ENCODE measurements around the gene GRAP. TPM values are rescaled to one million over a fixed set of nuclear protein-coding genes. Genes with fewer than 3 reads are reported as not detected.

GRAP gene
- total RNA-seq, 2 donors from 2014 or later, result 0.15 TPM; not detected in 1

- TF ChIP-seq, protein P1, sequence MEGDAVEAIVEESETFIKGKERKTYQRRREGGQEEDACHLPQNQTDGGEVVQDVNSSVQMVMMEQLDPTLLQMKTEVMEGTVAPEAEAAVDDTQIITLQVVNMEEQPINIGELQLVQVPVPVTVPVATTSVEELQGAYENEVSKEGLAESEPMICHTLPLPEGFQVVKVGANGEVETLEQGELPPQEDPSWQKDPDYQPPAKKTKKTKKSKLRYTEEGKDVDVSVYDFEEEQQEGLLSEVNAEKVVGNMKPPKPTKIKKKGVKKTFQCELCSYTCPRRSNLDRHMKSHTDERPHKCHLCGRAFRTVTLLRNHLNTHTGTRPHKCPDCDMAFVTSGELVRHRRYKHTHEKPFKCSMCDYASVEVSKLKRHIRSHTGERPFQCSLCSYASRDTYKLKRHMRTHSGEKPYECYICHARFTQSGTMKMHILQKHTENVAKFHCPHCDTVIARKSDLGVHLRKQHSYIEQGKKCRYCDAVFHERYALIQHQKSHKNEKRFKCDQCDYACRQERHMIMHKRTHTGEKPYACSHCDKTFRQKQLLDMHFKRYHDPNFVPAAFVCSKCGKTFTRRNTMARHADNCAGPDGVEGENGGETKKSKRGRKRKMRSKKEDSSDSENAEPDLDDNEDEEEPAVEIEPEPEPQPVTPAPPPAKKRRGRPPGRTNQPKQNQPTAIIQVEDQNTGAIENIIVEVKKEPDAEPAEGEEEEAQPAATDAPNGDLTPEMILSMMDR (conservative IDR thresholded peaks at IDR 0.05), result no peak
- Histone ChIP-seq H3K27me3 (ENCODE audit: control insufficient read depth, insufficient read depth, low read length, poor library complexity, severe bottlenecking) (no peaks in the 10 kb centered on the region), H3K4me3 (ENCODE audit: low read length) (no peak overlapping the region), H3K27ac (ENCODE audit: low read depth, low read length) (no peak overlapping the region), H3K36me3 (ENCODE audit: control insufficient read depth, insufficient read depth, low read length) (peaks cover 10% of the 10 kb centered on the region), H3K4me1 (ENCODE audit: control insufficient read depth, insufficient read depth, low read length) (peaks cover 3% of the 10 kb centered on the region), H3K9ac (ENCODE audit: extremely low read depth, low read length, poor library complexity, severe bottlenecking) (no peak overlapping the region), H3K9me3 (ENCODE audit: control insufficient read depth, low read length) (no peaks in the 10 kb centered on the region)
- WGBS, 2 experiments (ENCODE audit: insufficient coverage in 1 of 2, insufficient read length in 1 of 2), result 92 to 100% methylated on average over 4 to 7 of the region's 7 CpGs
- no peak for DNase-seq
- Mint-ChIP-seq H3K27me3 (ENCODE audit: insufficient read depth) (no peaks in the 10 kb centered on the region), H3K4me3 (no peak overlapping the region), H3K4me1 (peaks cover 4% of the 10 kb centered on the region), H3K27ac (no peak overlapping the region), H3K9me3 (no peaks in the 10 kb centered on the region), H3K36me3 (ENCODE audit: low read depth) (peaks cover 35% of the 10 kb centered on the region)
Measured at GRCh38 chr17:18971801-18972200, 75.0 kb downstream of the GRAP start.

Other genes starting within 250 kb of the GRAP start
- gene PRPSAP2, start 188.8 kb downstream of the GRAP start, total RNA-seq, result 10 to 100 TPM; 51.3 to 57.6 TPM
- gene SLC5A10, start 94.8 kb downstream of the GRAP start, total RNA-seq, result under 1 TPM; 0.11 to 0.29 TPM
- gene FAM83G, start 42.2 kb downstream of the GRAP start, total RNA-seq, result 10 to 100 TPM; 24.2 to 27.0 TPM
- gene GRAPL, start 80.6 kb upstream of the GRAP start, total RNA-seq, result under 1 TPM in 1 of 2 donors, not detected in 1; 0.53 TPM
- 10 to 100 TPM; 46.0 to 50.9 TPM for gene EPN2, start 190.4 kb upstream of the GRAP start, total RNA-seq